B cell (primary cell): ENCODE results near the gene ANKRD44. TPM values are rescaled to one million over a fixed set of nuclear protein-coding genes. Genes with fewer than 3 reads are reported as not detected.
A peak's percentile ranks its signal among the peaks of the same experiment; 100 is the strongest.

ENCODE experiments used
- ATAC-seq: fragments of 200-7000 bp; cut with Tn5 transposase; one replicate; pipeline ENCODE4 v1.10.0; 2021; ENCODE audit warnings: low read depth, mild to moderate bottlenecking, moderate number of reproducible peaks, moderate library complexity
- CTCF ChIA-PET: fragments of 350-600 bp; sonication (Branson Sonifier 250); formaldehyde crosslinking; loops from one replicate; lab custom pipeline; 2021; ENCODE audit warnings: antibody characterized with exemption, inconsistent platforms; lab: Charles Lee
- POLR2A ChIA-PET: fragments of 350-600 bp; sonication (Branson Sonifier 250); formaldehyde crosslinking; loops from one replicate; lab custom pipeline; 2021; ENCODE audit warnings: antibody characterized with exemption; lab: Charles Lee
- DNase-seq: peaks from one replicate; pipeline ENCODE4 v3.0.0; 2013
- H2AFZ ChIP-seq: 2 replicates; pipeline ENCODE4 v1.6.1; 2012; ENCODE audit warnings: mild to moderate bottlenecking, low read depth, low read length; ENCODE audit not compliant: insufficient read depth, poor library complexity, severe bottlenecking
- H3K27ac ChIP-seq, 2 donors: 1 replicate in 1 of 2; 2 replicates in 1 of 2; pipeline ENCODE4 v1.5.1; 2012 to 2013; ENCODE audit warnings: low read length in 2 of 2, mild to moderate bottlenecking in 2 of 2, moderate library complexity in 1 of 2
- H3K27me3 ChIP-seq, 4 experiments: fragments of 200-600 bp in 1 of 4; sonication (generic) in 1 of 4; replicated peaks in 1 of 4; 1 replicate in 2 of 4; 2 replicates in 2 of 4; pipeline versions ENCODE4 v1.6.1 to v1.7.0; 2013 to 2016; ENCODE audit warnings: low read length in 3 of 4, mild to moderate bottlenecking in 2 of 4, mixed read lengths in 1 of 4, moderate library complexity in 1 of 4; ENCODE audit not compliant: insufficient read depth in 4 of 4, control insufficient read depth in 3 of 4; ENCODE audit errors: control extremely low read depth in 1 of 4
- H3K36me3 ChIP-seq, 2 experiments: replicated peaks in 1 of 2; 1 replicate in 1 of 2; 2 replicates in 1 of 2; pipeline versions ENCODE4 v1.6.1 to v1.7.1; 2013; ENCODE audit warnings: low read length in 1 of 2; ENCODE audit not compliant: insufficient read depth in 2 of 2, control insufficient read depth in 1 of 2; ENCODE audit errors: control extremely low read depth in 1 of 2, extremely low read depth in 1 of 2
- H3K4me1 ChIP-seq, 2 donors: fragments of 200-600 bp in 1 of 2; sonication (generic) in 1 of 2; 1 replicate in 1 of 2; 2 replicates in 1 of 2; pipeline versions ENCODE4 v1.5.1 to v1.6.1; 2013 to 2017; ENCODE audit warnings: low read length in 2 of 2; ENCODE audit not compliant: control insufficient read depth in 2 of 2, insufficient read depth in 2 of 2
- H3K4me2 ChIP-seq: replicated peaks from 2 replicates; pipeline ENCODE3; 2012; ENCODE audit warnings: mild to moderate bottlenecking, low read depth, low read length; ENCODE audit not compliant: poor library complexity, severe bottlenecking
- H3K4me3 ChIP-seq, 5 experiments: fragments of 200-600 bp in 1 of 5; sonication (generic) in 1 of 5; 1 replicate in 3 of 5; 2 replicates in 2 of 5; pipeline versions ENCODE4 v1.5.1 to v1.7.0; 2011 to 2016; ENCODE audit warnings: low read length in 4 of 5, mild to moderate bottlenecking in 4 of 5, low read depth in 2 of 5, control low read depth in 1 of 5, moderate library complexity in 1 of 5; ENCODE audit not compliant: insufficient read depth in 1 of 5; ENCODE audit errors: control extremely low read depth in 1 of 5, extremely low read depth in 1 of 5
- H3K79me2 ChIP-seq: fragments of 200-600 bp; sonication (generic); one replicate; pipeline ENCODE4 v1.6.0; 2016; ENCODE audit warnings: low read length; ENCODE audit not compliant: control insufficient read depth, insufficient read depth
- H3K9ac ChIP-seq: fragments of 200-600 bp; sonication (generic); 2 replicates; pipeline ENCODE4 v1.6.1; 2017; ENCODE audit warnings: mild to moderate bottlenecking, low read length, moderate library complexity
- H3K9me3 ChIP-seq, 3 donors: one replicate each; pipeline versions ENCODE4 v1.6.1 to v1.7.1; 2013; ENCODE audit warnings: low read length in 2 of 3; ENCODE audit not compliant: control insufficient read depth in 2 of 3, insufficient read depth in 1 of 3; ENCODE audit errors: control extremely low read depth in 1 of 3
- H4K20me1 ChIP-seq: 2 replicates; pipeline ENCODE4 v1.6.0; 2012; ENCODE audit warnings: mild to moderate bottlenecking, low read length; ENCODE audit not compliant: insufficient read depth, control insufficient read depth, poor library complexity, severe bottlenecking
- H3K27ac Mint-ChIP-seq: one replicate; pipeline ENCODE4 v1.8.0; 2021; ENCODE audit warnings: mixed read lengths
- H3K27me3 Mint-ChIP-seq: one replicate; pipeline ENCODE4 v1.8.0; 2021; ENCODE audit warnings: mixed read lengths
- H3K4me1 Mint-ChIP-seq: one replicate; pipeline ENCODE4 v1.8.0; 2021; ENCODE audit warnings: mixed read lengths
- H3K4me3 Mint-ChIP-seq: one replicate; pipeline ENCODE4 v1.8.0; 2021; ENCODE audit warnings: mixed read lengths
- H3K9me3 Mint-ChIP-seq: one replicate; pipeline ENCODE4 v1.8.0; 2022; ENCODE audit warnings: mixed read lengths; ENCODE audit not compliant: insufficient read depth
- CTCF ChIP-seq: fragments of 200-600 bp; IDR thresholded peaks from one replicate; pipeline ENCODE4 v1.8.0; 2022; ENCODE audit warnings: antibody characterized with exemption, mild to moderate bottlenecking
- EZH2 ChIP-seq: IDR thresholded peaks from 2 replicates; pipeline ENCODE4 v1.6.1; 2012; ENCODE audit warnings: borderline replicate concordance, low read depth, mild to moderate bottlenecking, moderate library complexity, low read length; ENCODE audit not compliant: insufficient read depth, poor library complexity, severe bottlenecking
- WGBS: methylation state at CpG from one replicate; pipeline ENCODE4 v1.1.5; 2013; ENCODE audit warnings: missing lambda C conversion rate; ENCODE audit not compliant: insufficient coverage; 5-methylcytosine and 5-hydroxymethylcytosine counted together
- intact Hi-C: fragments of 100-400 bp; cut with micrococcal nuclease; formaldehyde crosslinking; loops from one replicate; pipeline ENCODE4 v1.10.0; 2022
- polyA plus RNA-seq: library from polyadenylated mRNA; depleted of rRNA; stranded (reverse); fragments of >200 nt; gene quantifications from 2 replicates; pipeline ENCODE4 v1.2.3, GENCODE V29; 2012
- total RNA-seq, 2 donors: library from RNA; stranded (reverse); fragments of 120-200 nt in 1 of 2; gene quantifications; 1 replicate in 1 of 2; 2 replicates in 1 of 2; pipeline versions ENCODE4 v1.2.3 to v1.2.4, GENCODE V29; 2013 to 2022

The ANKRD44 gene
- total and polyA plus RNA-seq, 2 donors (not counting 1 experiment from before 2014, with no cell fraction given): 92.6 to 457 TPM

DNA sequence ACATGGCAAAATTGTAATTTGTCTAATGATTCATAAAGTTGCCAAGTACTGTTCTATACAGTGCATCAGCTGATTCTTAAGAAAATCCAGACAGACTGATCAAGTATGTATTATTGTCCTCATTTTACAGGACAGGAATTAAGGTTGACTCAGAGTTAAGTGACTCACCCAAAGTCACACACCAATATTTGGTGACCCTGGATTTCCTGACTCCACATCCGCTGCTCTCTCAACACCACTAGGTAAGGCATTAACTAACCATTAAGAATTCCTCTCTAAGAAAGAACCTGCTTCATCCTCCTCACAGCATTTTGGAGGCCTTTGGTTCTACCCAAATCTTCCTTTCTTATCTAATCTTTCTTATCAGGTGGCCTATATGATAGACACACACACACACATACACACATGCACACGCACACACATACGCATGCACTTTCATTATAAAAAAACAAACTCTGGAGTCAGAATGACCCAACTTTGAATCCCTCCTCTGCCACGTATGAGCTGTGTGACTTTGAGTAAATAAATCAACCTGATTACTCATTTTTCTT is 150.8 kb downstream of the ANKRD44 start:
- H3K79me2 ChIP-seq: peaks cover 100% of the 10 kb centered on the region
- peaks cover 79 to 81% of the 10 kb centered on the region in 2 donors for H3K4me1 ChIP-seq
- peak overlapping the region; percentile 60 to 93 for H3K27ac ChIP-seq
- no peak overlapping the region for H2AFZ ChIP-seq
- H3K27me3 Mint-ChIP-seq: no peaks in the 10 kb centered on the region
- no peak for TF ChIP-seq EZH2
- TF ChIP-seq CTCF: no peak
- H3K36me3 ChIP-seq: peaks cover 0 to 24% of the 10 kb centered on the region in 2 experiments
- H3K9me3 Mint-ChIP-seq: no peaks in the 10 kb centered on the region
- H3K4me1 Mint-ChIP-seq: peaks cover 81% of the 10 kb centered on the region
- DNase-seq (no peak), ATAC-seq (peak; percentile 42)
- H3K4me3 ChIP-seq: no peak overlapping the region
- POLR2A ChIA-PET: interaction anchor here (1.4 kb wide), 1 partner anchor 340 kb away, joined by 3 read pairs; the partner anchor contains the start of gene HSPD1
- H3K9me3 ChIP-seq: peaks cover 0 to 5% (median 0%) of the 10 kb centered on the region in 3 donors
- no peaks in the 10 kb centered on the region for H3K27me3 ChIP-seq
- CTCF ChIA-PET: interaction anchor here (1.2 to 19.2 kb wide), 4 partner anchors 9 to 151 kb away, joined by 4 to 328 read pairs (median 17); no protein-coding TSS in a partner anchor
- peak overlapping the region; percentile 90 for H3K27ac Mint-ChIP-seq
- H3K9ac ChIP-seq: peak overlapping the region; percentile 33
- peak overlapping the region; percentile 66 for H3K4me2 ChIP-seq
- peak overlapping the region; percentile 68 for H3K4me3 Mint-ChIP-seq
- intact Hi-C loops: loop anchor here (2.0 kb wide), 3 partner anchors 15 to 47 kb away; no protein-coding TSS in a partner anchor
- WGBS: 60% methylated on average over 1 of the region's 4 CpGs
- peaks cover 7% of the 10 kb centered on the region for H4K20me1 ChIP-seq
